Stimulated activated CD4-positive, alpha-beta T cell treated with anti-CD3 and anti-CD28 coated beads, TNF-alpha, amount 100 ng/mL, for 4 hours (primary cell): Measurements from ENCODE around the gene MUC3A.

Experiments used
- DNase-seq, 3 experiments: peaks; one replicate each; pipeline ENCODE4 v3.0.0-alpha.2; 2020; ENCODE audit warnings: low read depth in 3 of 3

Gene MUC3A

GRCh38 chr7:100947792-100948191, 1.5 kb upstream of the MUC3A start:
- DNase-seq, result no peak

- DNase-seq, result no peak
These were observed 654 bp downstream of the MUC3A start for GRCh38 chr7:100949933-100950443.

- no peak for DNase-seq
These were observed 1.8 kb downstream of the MUC3A start for GRCh38 chr7:100951172-100951571.

GRCh38 chr7:100951888-100952560, 2.7 kb downstream of the MUC3A start:
- no peak for DNase-seq

- no peak for DNase-seq
These were observed 3.3 kb downstream of the MUC3A start for GRCh38 chr7:100952641-100953040.

GRCh38 chr7:100957832-100958421, 8.6 kb downstream of the MUC3A start:
- DNase-seq, result no peak

- no peak for DNase-seq
These were observed 10.6 kb downstream of the MUC3A start for GRCh38 chr7:100959894-100960293.

GRCh38 chr7:100962537-100962936, 13.2 kb downstream of the MUC3A start:
- DNase-seq, result no peak

GRCh38 chr7:100963386-100963785, 14.1 kb downstream of the MUC3A start:
- no peak for DNase-seq

- DNase-seq, result no peak
These were observed 14.5 kb downstream of the MUC3A start for GRCh38 chr7:100963874-100964273.

- DNase-seq, result no peak
These were observed 15.3 kb downstream of the MUC3A start for GRCh38 chr7:100964630-100965029.

- DNase-seq, result no peak
These were observed 15.8 kb downstream of the MUC3A start for GRCh38 chr7:100965045-100965722.

GRCh38 chr7:100965723-100966541, 16.6 kb downstream of the MUC3A start:
- DNase-seq, result peak; percentile 52 to 63 (median 58)

GRCh38 chr7:100966542-100967291, 17.4 kb downstream of the MUC3A start:
- DNase-seq, result no peak

- DNase-seq, result no peak
These were observed 18.0 kb downstream of the MUC3A start for GRCh38 chr7:100967292-100967863.

- DNase-seq, result no peak
These were observed 18.7 kb downstream of the MUC3A start for GRCh38 chr7:100968031-100968430.

GRCh38 chr7:100968650-100969049, 19.3 kb downstream of the MUC3A start:
- no peak for DNase-seq

GRCh38 chr7:100969066-100969615, 19.8 kb downstream of the MUC3A start, which contains the start of gene MUC12:
MUC12 (plus strand) TSS chr7:100969565; CDS start chr7:100969623, 58 bp downstream.
- no peak for DNase-seq

GRCh38 chr7:100971111-100972001, 22.0 kb downstream of the MUC3A start:
- DNase-seq, result no peak

- no peak for DNase-seq
These were observed 22.6 kb downstream of the MUC3A start for GRCh38 chr7:100972002-100972347.
